Kidney (tissue), 14 donors: ENCODE results near the gene LNX1. TPM values are rescaled to one million over a fixed set of nuclear protein-coding genes. Genes with fewer than 3 reads are reported as not detected.

Experiments used
- DNase-seq, 5 donors: peaks; one replicate each; pipeline ENCODE4 v3.0.0-alpha.2; 2013 to 2020
- FAIRE-seq: peaks from 2 replicates; lab custom pipeline; 2012; peaks lifted over from hg19 to GRCh38; lab: Jason Lieb, UNC
- H3K27ac ChIP-seq, 2 donors: one replicate each; pipeline ENCODE4 v1.7.0; 2013; ENCODE audit warnings: low read depth in 2 of 2, low read length in 2 of 2, inconsistent platforms in 1 of 2
- H3K27me3 ChIP-seq: one replicate; pipeline ENCODE4 v1.7.1; 2013; ENCODE audit warnings: low read length, inconsistent platforms; ENCODE audit not compliant: control insufficient read depth, insufficient read depth
- H3K36me3 ChIP-seq, 3 donors: one replicate each; pipeline versions ENCODE4 v1.7.0 to v1.7.1; 2013; ENCODE audit warnings: low read length in 3 of 3, control low read depth in 1 of 3, inconsistent platforms in 1 of 3; ENCODE audit not compliant: insufficient read depth in 3 of 3, control insufficient read depth in 2 of 3
- H3K4me1 ChIP-seq, 3 donors: one replicate each; pipeline versions ENCODE4 v1.7.0 to v1.7.1; 2013; ENCODE audit warnings: low read length in 3 of 3, inconsistent platforms in 1 of 3, low read depth in 1 of 3; ENCODE audit not compliant: control insufficient read depth in 2 of 3, insufficient read depth in 2 of 3
- H3K4me3 ChIP-seq, 3 donors: one replicate each; pipeline versions ENCODE4 v1.7.0 to v1.8.1; 2013; ENCODE audit warnings: low read length in 3 of 3, control low read depth in 1 of 3, inconsistent platforms in 1 of 3
- H3K9ac ChIP-seq, 3 donors: one replicate each; pipeline versions ENCODE4 v1.7.0 to v1.7.1; 2013; ENCODE audit warnings: low read length in 3 of 3, control low read depth in 1 of 3, inconsistent platforms in 1 of 3
- H3K9me3 ChIP-seq, 3 donors: one replicate each; pipeline versions ENCODE4 v1.7.0 to v1.7.1; 2013; ENCODE audit warnings: low read length in 3 of 3, control low read depth in 1 of 3, inconsistent platforms in 1 of 3; ENCODE audit not compliant: control insufficient read depth in 2 of 3, insufficient read depth in 1 of 3
- intact Hi-C: fragments of 100-400 bp; cut with DNase I; formaldehyde crosslinking; loops from one replicate; pipeline ENCODE4 v1.11.1; 2022
- polyA plus RNA-seq: library from polyadenylated mRNA; stranded (reverse); fragments of 350-450 nt; fragmentation: Illumina TruSeq; extraction: RNeasy Lipid Tissue Mini Kit (QIAGEN cat#74804); gene quantifications from one replicate; pipeline ENCODE4 v1.2.3, GENCODE V29; 2014; ENCODE audit warnings: low read depth, low replicate concordance; ENCODE audit not compliant: insufficient read depth
- total RNA-seq: library from RNA; stranded (reverse); fragmentation: NEBNext Ultra II Directional; extraction: Animal tissue kit (Norgen Biotek cat#: 25700); gene quantifications from one replicate; pipeline ENCODE4 v1.2.1, GENCODE V29; 2021
- TF ChIP-seq, protein P1 (sequence below): IDR thresholded peaks from 3 replicates; pipeline ENCODE4 v1.5.1; 2012; ENCODE audit warnings: mild to moderate bottlenecking, moderate library complexity, borderline replicate concordance; ENCODE audit not compliant: insufficient read depth; ENCODE audit errors: extremely low read depth
- donor health status: control.
- donor health status: control.
- donor health status: control.
- donor health status: control.
- donor health status: control.
- donor health status: DM: yes; HTN: yes; CAD: no.
- donor health status: Normal renal cell carcinoma (clear cell type).

The LNX1 gene
- total and polyA plus RNA-seq, 2 donors from 2014 or later = 10.2 to 25.6 TPM

DNA sequence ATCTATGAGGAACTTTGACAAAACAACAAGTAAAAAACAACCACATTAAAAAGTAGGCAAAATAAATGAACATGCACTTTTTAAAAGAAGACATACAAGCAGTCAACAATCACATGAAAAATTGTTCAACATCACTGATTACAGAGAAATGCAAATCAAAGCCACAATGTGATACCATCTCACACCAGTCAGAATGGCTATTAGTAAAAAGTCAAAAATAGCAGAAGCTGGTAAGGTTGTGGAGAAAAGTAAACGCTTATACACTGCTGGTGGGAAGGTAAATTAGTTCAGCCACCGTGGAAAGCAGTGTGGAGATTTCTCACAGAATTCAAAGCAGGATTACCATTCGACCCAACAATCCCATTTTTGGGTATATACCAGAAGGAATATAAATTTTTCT, 17.0 kb upstream of the LNX1 start:
- no peaks in the 10 kb centered on the region for H3K4me1 ChIP-seq
- H3K27ac ChIP-seq = no peak overlapping the region
- intact Hi-C loops = no loop called here
- DNase-seq = no peak
- H3K27me3 ChIP-seq = no peaks in the 10 kb centered on the region
- peaks cover 0 to 3% (median 0%) of the 10 kb centered on the region in 3 donors for H3K9me3 ChIP-seq
- FAIRE-seq = no peak
- TF ChIP-seq, protein P1, sequence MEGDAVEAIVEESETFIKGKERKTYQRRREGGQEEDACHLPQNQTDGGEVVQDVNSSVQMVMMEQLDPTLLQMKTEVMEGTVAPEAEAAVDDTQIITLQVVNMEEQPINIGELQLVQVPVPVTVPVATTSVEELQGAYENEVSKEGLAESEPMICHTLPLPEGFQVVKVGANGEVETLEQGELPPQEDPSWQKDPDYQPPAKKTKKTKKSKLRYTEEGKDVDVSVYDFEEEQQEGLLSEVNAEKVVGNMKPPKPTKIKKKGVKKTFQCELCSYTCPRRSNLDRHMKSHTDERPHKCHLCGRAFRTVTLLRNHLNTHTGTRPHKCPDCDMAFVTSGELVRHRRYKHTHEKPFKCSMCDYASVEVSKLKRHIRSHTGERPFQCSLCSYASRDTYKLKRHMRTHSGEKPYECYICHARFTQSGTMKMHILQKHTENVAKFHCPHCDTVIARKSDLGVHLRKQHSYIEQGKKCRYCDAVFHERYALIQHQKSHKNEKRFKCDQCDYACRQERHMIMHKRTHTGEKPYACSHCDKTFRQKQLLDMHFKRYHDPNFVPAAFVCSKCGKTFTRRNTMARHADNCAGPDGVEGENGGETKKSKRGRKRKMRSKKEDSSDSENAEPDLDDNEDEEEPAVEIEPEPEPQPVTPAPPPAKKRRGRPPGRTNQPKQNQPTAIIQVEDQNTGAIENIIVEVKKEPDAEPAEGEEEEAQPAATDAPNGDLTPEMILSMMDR = no peak
- H3K36me3 ChIP-seq = no peaks in the 10 kb centered on the region
- H3K4me3 ChIP-seq = no peak overlapping the region
- no peak overlapping the region for H3K9ac ChIP-seq

DNA sequence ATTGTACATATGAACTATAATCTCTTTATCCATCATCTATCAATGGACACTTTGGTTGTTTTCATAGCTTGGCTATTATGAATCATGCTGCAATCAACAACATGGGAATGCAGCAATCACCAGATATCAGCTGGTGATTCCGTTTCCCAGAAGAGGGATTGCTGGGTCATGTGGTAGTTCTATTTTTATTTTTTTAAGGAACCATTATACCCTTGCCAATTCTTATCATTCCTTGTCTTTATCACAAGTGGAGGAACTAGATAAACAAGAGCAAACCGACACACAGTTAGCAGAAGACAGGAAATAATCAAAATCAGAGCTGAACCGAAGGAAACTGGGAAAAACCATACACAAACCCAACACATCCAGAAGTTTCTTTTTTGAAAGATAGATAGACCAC, 14.5 kb upstream of the LNX1 start:
- Histone ChIP-seq H3K4me1 (peaks cover 0 to 3% (median 0%) of the 10 kb centered on the region in 3 donors), H3K36me3 (no peaks in the 10 kb centered on the region), H3K9me3 (peaks cover 0 to 3% (median 0%) of the 10 kb centered on the region in 3 donors), H3K4me3 (no peak overlapping the region), H3K27ac (no peak overlapping the region), H3K9ac (no peak overlapping the region), H3K27me3 (no peaks in the 10 kb centered on the region)
- no peak for DNase-seq
- intact Hi-C loops = no loop called here
- FAIRE-seq = no peak
- TF ChIP-seq, protein P1 = no peak

DNA sequence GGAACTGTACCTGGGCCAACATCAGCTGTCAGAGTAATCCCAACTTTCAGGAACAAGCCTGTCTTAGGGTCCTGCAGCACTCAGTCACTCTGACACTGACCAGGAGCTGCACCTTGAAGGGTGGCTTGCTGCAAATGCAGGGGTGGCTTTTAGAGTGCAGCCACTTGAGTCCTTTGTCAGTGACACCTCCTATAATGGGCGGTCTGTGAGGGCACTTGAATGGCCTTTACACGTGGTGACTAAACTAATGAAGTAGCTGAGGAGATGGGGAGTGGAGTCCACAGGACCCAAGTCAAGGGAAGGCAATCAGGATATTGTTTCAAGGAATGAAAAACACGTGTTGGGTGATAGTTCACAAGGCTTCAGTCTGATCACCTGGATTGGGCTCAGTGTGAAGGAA, 11.1 kb upstream of the LNX1 start:
- Histone ChIP-seq H3K27ac (no peak overlapping the region), H3K4me3 (no peak overlapping the region), H3K27me3 (no peaks in the 10 kb centered on the region), H3K36me3 (no peaks in the 10 kb centered on the region), H3K4me1 (peaks cover 0 to 3% (median 0%) of the 10 kb centered on the region in 3 donors), H3K9ac (no peak overlapping the region), H3K9me3 (no peaks in the 10 kb centered on the region)
- intact Hi-C loops = no loop called here
- FAIRE-seq (no peak), DNase-seq (no peak)
- TF ChIP-seq, protein P1 = no peak

DNA sequence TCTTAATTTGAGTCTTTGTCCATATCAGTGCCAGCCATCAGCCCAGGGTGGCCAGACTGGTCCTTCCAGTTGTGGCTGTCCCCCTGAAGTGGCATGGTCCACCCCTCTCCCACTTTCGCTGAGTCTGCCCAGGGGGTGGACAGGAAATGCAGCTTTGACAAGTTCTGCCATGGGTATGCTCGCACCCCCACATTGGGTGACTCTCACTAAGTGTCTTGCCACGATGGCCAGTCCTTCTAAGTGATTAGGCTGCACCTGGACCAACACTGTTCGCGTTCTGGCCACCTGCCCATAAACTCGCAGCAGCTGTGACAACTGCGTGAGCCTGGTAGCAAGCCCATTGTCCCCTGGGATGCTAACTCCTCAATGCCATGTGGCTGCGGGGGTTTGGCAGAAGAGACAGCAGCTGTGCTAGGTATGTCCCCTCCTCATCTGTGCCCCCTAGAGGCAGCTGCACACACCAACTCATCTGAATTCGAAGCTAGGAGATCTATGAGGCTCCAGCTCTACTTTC, 10.0 kb upstream of the LNX1 start:
- no peaks in the 10 kb centered on the region for H3K9me3 ChIP-seq
- peaks cover 0 to 3% (median 0%) of the 10 kb centered on the region in 3 donors for H3K4me1 ChIP-seq
- DNase-seq (peak in 2 of 5 donors; percentile 25 to 70), FAIRE-seq (no peak)
- H3K36me3 ChIP-seq = no peaks in the 10 kb centered on the region
- no peak overlapping the region for H3K9ac ChIP-seq
- H3K4me3 ChIP-seq = no peak overlapping the region
- no peaks in the 10 kb centered on the region for H3K27me3 ChIP-seq
- intact Hi-C loops = no loop called here
- TF ChIP-seq, protein P1 = peak; percentile 30
- H3K27ac ChIP-seq = no peak overlapping the region
